H1 (cell line): Measurements from ENCODE around the gene CELF2. TPM values are rescaled to one million over a fixed set of nuclear protein-coding genes. Genes with fewer than 3 reads are reported as not detected.

ENCODE experiments used
- CTCF ChIA-PET: fragments of 300-600 bp; sonication (Branson Sonifier 250); formaldehyde crosslinking; loops from one replicate; lab custom pipeline; 2021; ENCODE audit not compliant: partially characterized antibody; lab: Charles Lee
- POLR2A ChIA-PET: fragments of 300-600 bp; sonication (Branson Sonifier 250); formaldehyde crosslinking; loops from one replicate; lab custom pipeline; 2021; ENCODE audit warnings: inconsistent platforms; ENCODE audit not compliant: partially characterized antibody; lab: Charles Lee
- DNase-seq, 2 experiments: peaks; one replicate each; pipeline versions ENCODE4 v3.0.0 to v3.0.0-alpha.2; 2010 to 2022; ENCODE audit warnings: low spot score in 2 of 2, low read depth in 1 of 2, mixed read lengths in 1 of 2
- FAIRE-seq: peaks from 2 replicates; lab custom pipeline; 2011; peaks lifted over from hg19 to GRCh38; lab: Jason Lieb, UNC
- H2AFZ ChIP-seq: 2 replicates; pipeline ENCODE4 v1.8.1; 2012; ENCODE audit warnings: low read length, inconsistent platforms
- H2AK5ac ChIP-seq: 2 replicates; pipeline ENCODE4 v1.6.1; 2013; ENCODE audit warnings: low read depth, low read length
- H2BK120ac ChIP-seq: replicated peaks from 2 replicates; pipeline ENCODE3; 2013; ENCODE audit warnings: low read depth, low read length, inconsistent platforms
- H2BK12ac ChIP-seq: 2 replicates; pipeline ENCODE4 v1.6.1; 2013; ENCODE audit warnings: low read depth, low read length
- H2BK15ac ChIP-seq: 2 replicates; pipeline ENCODE4 v1.6.1; 2013; ENCODE audit warnings: low read length
- H2BK20ac ChIP-seq: 2 replicates; pipeline ENCODE4 v1.6.1; 2013; ENCODE audit warnings: low read length
- H2BK5ac ChIP-seq: 2 replicates; pipeline ENCODE4 v1.6.1; 2013; ENCODE audit warnings: low read depth, low read length
- H3K14ac ChIP-seq: 2 replicates; pipeline ENCODE4 v1.6.1; 2013; ENCODE audit warnings: inconsistent platforms; ENCODE audit not compliant: insufficient read length
- H3K18ac ChIP-seq: 2 replicates; pipeline ENCODE4 v1.6.1; 2013; ENCODE audit warnings: low read length; ENCODE audit errors: extremely low read depth
- H3K23ac ChIP-seq: 2 replicates; pipeline ENCODE4 v1.6.1; 2013; ENCODE audit warnings: inconsistent platforms; ENCODE audit not compliant: insufficient read length
- H3K23me2 ChIP-seq: 2 replicates; pipeline ENCODE4 v1.6.1; 2013; ENCODE audit warnings: low read depth, low read length
- H3K27ac ChIP-seq: 2 replicates; pipeline ENCODE4 v1.6.1; 2011; ENCODE audit warnings: low read depth, low read length, inconsistent platforms
- H3K27me3 ChIP-seq, 4 experiments: replicated peaks in 1 of 4; 1 replicate in 1 of 4; 2 replicates in 3 of 4; pipeline versions ENCODE4 v1.6.1 to v1.8.1; 2011 to 2013; ENCODE audit warnings: low read length in 3 of 4, mild to moderate bottlenecking in 3 of 4, inconsistent platforms in 2 of 4, mixed read lengths in 2 of 4, moderate library complexity in 1 of 4; ENCODE audit not compliant: control insufficient read depth in 3 of 4, insufficient read depth in 3 of 4; ENCODE audit errors: extremely low read depth in 1 of 4
- H3K36me3 ChIP-seq, 4 experiments: 2 replicates each; pipeline versions ENCODE4 v1.6.1 to v1.8.1; 2011 to 2013; ENCODE audit warnings: mild to moderate bottlenecking in 4 of 4, low read length in 3 of 4, moderate library complexity in 2 of 4, control low read depth in 1 of 4, inconsistent platforms in 1 of 4; ENCODE audit not compliant: insufficient read depth in 4 of 4, control insufficient read depth in 2 of 4
- H3K4ac ChIP-seq: replicated peaks from 2 replicates; pipeline ENCODE3; 2013; ENCODE audit warnings: low read length, low read depth, mixed read lengths, inconsistent platforms; ENCODE audit not compliant: insufficient read length
- H3K4me1 ChIP-seq, 4 experiments: replicated peaks in 1 of 4; 1 replicate in 1 of 4; 2 replicates in 3 of 4; pipeline versions ENCODE4 v1.6.1 to v1.8.1; 2011 to 2013; ENCODE audit warnings: low read length in 3 of 4, inconsistent platforms in 2 of 4, mixed read lengths in 1 of 4; ENCODE audit not compliant: insufficient read depth in 4 of 4, control insufficient read depth in 3 of 4
- H3K4me2 ChIP-seq, 2 experiments: 2 replicates each; pipeline versions ENCODE4 v1.6.1 to v1.8.1; 2011 to 2013; ENCODE audit warnings: low read depth in 2 of 2, low read length in 2 of 2, control low read depth in 1 of 2, inconsistent platforms in 1 of 2, mild to moderate bottlenecking in 1 of 2; ENCODE audit not compliant: insufficient read depth in 1 of 2
- H3K4me3 ChIP-seq, 4 experiments: fragments of 200-600, 300-600 bp in 1 of 4; sonication (generic), shearing (Covaris generic), sonication (Bioruptor Twin) in 1 of 4; 2 replicates each; pipeline versions ENCODE4 v1.5.1 to v1.8.1; 2011 to 2016; ENCODE audit warnings: low read length in 4 of 4, low read depth in 3 of 4, control low read depth in 2 of 4, inconsistent platforms in 2 of 4, mild to moderate bottlenecking in 2 of 4, mixed read lengths in 1 of 4, moderate library complexity in 1 of 4; ENCODE audit not compliant: insufficient read depth in 2 of 4; ENCODE audit errors: extremely low read depth in 1 of 4
- H3K56ac ChIP-seq: replicated peaks from 2 replicates; pipeline ENCODE3; 2013; ENCODE audit warnings: low read depth, mild to moderate bottlenecking, mixed read lengths, low read length, inconsistent platforms; ENCODE audit not compliant: insufficient read length
- H3K79me1 ChIP-seq: 2 replicates; pipeline ENCODE4 v1.6.1; 2013; ENCODE audit warnings: low read depth, low read length, control low read depth
- H3K79me2 ChIP-seq, 2 experiments: 2 replicates each; pipeline versions ENCODE4 v1.6.1 to v1.8.1; 2012 to 2013; ENCODE audit warnings: low read length in 2 of 2, mild to moderate bottlenecking in 2 of 2, inconsistent platforms in 1 of 2; ENCODE audit not compliant: insufficient read depth in 2 of 2, control insufficient read depth in 1 of 2
- H3K9ac ChIP-seq, 4 experiments: replicated peaks in 1 of 4; 1 replicate in 1 of 4; 2 replicates in 3 of 4; pipeline versions ENCODE4 v1.6.1 to v1.8.1; 2011 to 2013; ENCODE audit warnings: low read depth in 3 of 4, low read length in 3 of 4, control low read depth in 2 of 4, mild to moderate bottlenecking in 2 of 4, moderate library complexity in 2 of 4, inconsistent platforms in 1 of 4; ENCODE audit errors: extremely low read depth in 1 of 4
- H3K9me3 ChIP-seq, 2 experiments: 2 replicates each; pipeline versions ENCODE4 v1.6.1 to v1.8.1; 2012 to 2013; ENCODE audit warnings: mild to moderate bottlenecking in 2 of 2, moderate library complexity in 2 of 2, control low read depth in 1 of 2, inconsistent platforms in 1 of 2, low read depth in 1 of 2, low read length in 1 of 2, mixed read lengths in 1 of 2; ENCODE audit not compliant: insufficient read depth in 2 of 2
- H4K20me1 ChIP-seq, 2 experiments: replicated peaks in 1 of 2; 2 replicates each; pipeline versions ENCODE3 to v1.8.1; 2011 to 2013; ENCODE audit warnings: inconsistent platforms in 2 of 2, low read length in 2 of 2, mild to moderate bottlenecking in 1 of 2; ENCODE audit not compliant: insufficient read depth in 2 of 2, control insufficient read depth in 1 of 2
- H4K5ac ChIP-seq: 2 replicates; pipeline ENCODE4 v1.6.1; 2013; ENCODE audit warnings: low read length, low read depth, mixed read lengths, inconsistent platforms; ENCODE audit not compliant: insufficient read length
- H4K8ac ChIP-seq: 2 replicates; pipeline ENCODE4 v1.8.0; 2013; ENCODE audit warnings: mild to moderate bottlenecking, moderate library complexity, low read length, inconsistent platforms; ENCODE audit not compliant: insufficient read depth; ENCODE audit errors: extremely low read depth
- H4K91ac ChIP-seq: replicated peaks from 2 replicates; pipeline ENCODE3; 2013; ENCODE audit warnings: low read length, mixed read lengths, inconsistent platforms; ENCODE audit not compliant: insufficient read length
- KDM4A ChIP-seq: IDR thresholded peaks from one replicate; pipeline ENCODE4 v1.7.1; 2012; ENCODE audit warnings: low read depth, mild to moderate bottlenecking, moderate library complexity, low read length, inconsistent platforms; ENCODE audit not compliant: severe bottlenecking
- USF2 ChIP-seq: IDR thresholded peaks from 2 replicates; pipeline ENCODE4 v1.6.1; 2011; ENCODE audit warnings: low read length, improper control_type of control experiment
- WGBS, 2 experiments: shearing (Covaris generic) in 1 of 2; methylation state at CpG; one replicate each; pipeline versions ENCODE4 v1.1.6 to v1.1.7; 2013 to 2015; ENCODE audit warnings: low lambda C conversion rate in 2 of 2, mixed read lengths in 2 of 2, inconsistent platforms in 1 of 2, low coverage in 1 of 2, missing lambda C conversion rate in 1 of 2; ENCODE audit not compliant: insufficient replicate concordance in 2 of 2, insufficient coverage in 1 of 2, insufficient read length in 1 of 2; ENCODE audit errors: extremely low coverage in 1 of 2, missing lambda C conversion rate in 1 of 2; 5-methylcytosine and 5-hydroxymethylcytosine counted together
- polyA plus RNA-seq, 7 experiments: library from polyadenylated mRNA; depleted of rRNA in 3 of 7; stranded (reverse) in 5 of 7; unstranded in 2 of 7; fragments of >200 nt in 5 of 7; fragments of 200-250 nt in 2 of 7; gene quantifications; 1 replicate in 5 of 7; 2 replicates in 1 of 7; 4 replicates in 1 of 7; pipeline versions ENCODE4 v1.2.1 to v1.2.3, GENCODE V29; 2011 to 2013; ENCODE audit warnings: missing spikeins in 2 of 7, mixed read lengths in 2 of 7
- total RNA-seq: library from RNA; stranded (reverse); fragmentation: NEBNext Ultra II Directional; extraction: Animal tissue kit (Norgen Biotek cat#: 25700); gene quantifications from 2 replicates; pipeline ENCODE4 v1.2.1, GENCODE V29; 2021

CELF2 gene
- total and polyA plus RNA-seq, 2 of the 8 experiments (the other 6 are each of a cell fraction or from before 2014, with no cell fraction given) = 18.3 to 22.7 TPM

GRCh38 chr10:11330383-11331045 lies 312.8 kb downstream of the CELF2 start:
- Histone ChIP-seq H4K20me1 (no peaks in the 10 kb centered on the region), H2BK20ac (no peak overlapping the region), H3K27ac (no peak overlapping the region), H3K18ac (0 out of 2 replicates have a peak overlapping the region, but pooled peaks have one; percentile 24), H3K4me1 (peaks cover 2 to 16% (median 5%) of the 10 kb centered on the region in 4 experiments; a peak in 6 of 7 replicates), H2BK5ac (no peak overlapping the region), H3K4me3 (no peak overlapping the region; a peak in 1 of 8 replicates), H4K8ac (no peak overlapping the region), H2BK12ac (no peak overlapping the region), H3K36me3 (0 out of 8 replicates have a peak, but pooled peaks cover 0 to 3% (median 0%) of the 10 kb centered on the region in 4 experiments), H2AK5ac (no peak overlapping the region), H3K79me2 (no peaks in the 10 kb centered on the region), H3K4ac (no peak overlapping the region), H3K27me3 (no peaks in the 10 kb centered on the region), H3K79me1 (no peaks in the 10 kb centered on the region), H3K23me2 (no peaks in the 10 kb centered on the region), H2BK15ac (no peak overlapping the region), H3K23ac (no peak overlapping the region), H2AFZ (no peak overlapping the region), H3K4me2 (peak overlapping the region in 1 of 2 experiments; percentile 18; a peak in 1 of 4 replicates), H4K91ac (no peak overlapping the region), H3K56ac (no peak overlapping the region), H4K5ac (no peak overlapping the region), H2BK120ac (no peak overlapping the region), H3K9ac (no peak overlapping the region), H3K14ac (no peak overlapping the region), H3K9me3 (no peaks in the 10 kb centered on the region)
- FAIRE-seq = no peak
- WGBS, 2 experiments = 81% methylated on average over 8 of the region's 8 CpGs; no CpG with 5 or more reads in 1 of the 2 experiments
- ChIA-PET POLR2A (no interaction called here), CTCF (no interaction called here)
- no peak for DNase-seq
- TF ChIP-seq USF2 (no peak), KDM4A (no peak)
